ELF-1 (cell line): ENCODE data around the gene ACAD10.
"Not testable (repeated sequence)": the region's sequence is repeated elsewhere in the genome, so short reads cannot be mapped to it uniquely, and the experiment has no call there.

Source experiments
- DNase-seq: peaks from one replicate; pipeline ENCODE4 v3.0.0-alpha.2; 2016; ENCODE audit warnings: low read depth, low spot score

ACAD10 gene

DNA sequence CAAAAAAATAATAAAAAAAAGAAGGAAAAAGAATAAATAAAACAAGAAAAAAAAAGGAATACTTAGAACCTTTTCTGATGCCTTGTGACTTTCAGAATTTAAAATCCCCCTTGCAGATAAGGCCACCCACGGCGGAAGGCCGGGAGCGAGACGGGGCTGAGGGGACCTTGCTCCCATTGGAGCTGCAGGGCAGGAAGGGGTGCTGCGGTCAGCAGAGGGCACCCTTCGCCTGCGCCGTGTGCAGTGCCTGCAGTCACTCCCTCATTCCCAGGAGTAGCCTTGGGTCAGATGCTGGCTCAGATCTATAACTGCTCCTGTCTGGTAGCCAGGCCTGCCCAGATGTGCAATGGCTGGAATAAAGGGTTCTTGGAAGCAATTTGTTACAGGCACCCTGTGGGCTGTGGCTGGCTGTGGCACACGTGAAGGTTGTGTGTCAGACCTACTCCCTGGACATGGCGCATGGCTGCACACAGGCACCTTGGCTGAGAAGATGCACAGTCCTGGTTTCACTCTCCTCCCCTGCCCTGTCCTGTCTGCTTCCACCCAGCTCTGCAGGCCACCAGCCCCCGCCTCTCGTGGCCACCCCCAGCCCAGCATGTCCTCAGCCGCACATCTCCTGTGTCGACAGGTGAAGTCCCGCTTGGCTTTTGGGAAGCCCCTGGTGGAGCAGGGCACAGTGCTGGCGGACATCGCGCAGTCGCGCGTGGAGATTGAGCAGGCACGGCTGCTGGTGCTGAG lies 67.5 kb downstream of the ACAD10 start:
- DNase-seq: peak; percentile 84

DNA sequence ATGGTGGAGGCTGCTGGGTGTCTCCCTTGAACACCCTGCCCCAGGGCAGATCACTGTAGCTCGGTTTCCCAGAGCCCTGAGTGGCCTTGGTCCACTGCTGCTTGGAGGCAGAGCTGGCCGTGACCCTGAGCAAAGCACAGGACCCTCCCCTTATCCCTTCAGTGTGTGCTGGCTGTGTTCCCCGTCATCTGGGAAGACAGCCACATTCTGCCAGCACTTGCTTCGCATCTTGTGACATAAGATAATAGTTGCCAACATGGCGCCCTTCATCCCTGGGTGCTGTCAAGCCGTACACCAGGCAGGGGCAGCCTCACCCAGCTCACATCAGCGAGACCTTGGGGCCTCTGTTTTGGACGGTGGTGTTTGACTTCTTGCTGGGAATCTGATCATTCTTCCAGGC lies 68.8 kb downstream of the ACAD10 start:
- no peak for DNase-seq

DNA sequence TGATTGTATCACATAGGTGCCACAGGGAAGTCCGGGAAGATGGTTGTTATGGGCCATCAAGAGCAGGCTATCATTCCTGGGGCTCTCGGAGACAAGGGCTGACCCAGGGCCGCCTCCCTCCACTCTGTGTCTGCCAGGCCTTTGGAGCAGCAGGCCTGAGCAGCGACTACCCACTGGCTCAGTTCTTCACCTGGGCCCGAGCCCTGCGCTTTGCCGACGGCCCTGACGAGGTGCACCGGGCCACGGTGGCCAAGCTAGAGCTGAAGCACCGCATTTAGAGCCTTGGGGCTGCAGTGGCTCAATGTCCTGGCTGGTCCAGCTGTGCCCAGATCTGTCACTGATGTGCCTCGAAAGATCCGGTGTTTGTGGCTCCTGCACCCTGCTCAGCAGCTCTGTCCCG lies 70.3 kb downstream of the ACAD10 start:
- no peak for DNase-seq

DNA sequence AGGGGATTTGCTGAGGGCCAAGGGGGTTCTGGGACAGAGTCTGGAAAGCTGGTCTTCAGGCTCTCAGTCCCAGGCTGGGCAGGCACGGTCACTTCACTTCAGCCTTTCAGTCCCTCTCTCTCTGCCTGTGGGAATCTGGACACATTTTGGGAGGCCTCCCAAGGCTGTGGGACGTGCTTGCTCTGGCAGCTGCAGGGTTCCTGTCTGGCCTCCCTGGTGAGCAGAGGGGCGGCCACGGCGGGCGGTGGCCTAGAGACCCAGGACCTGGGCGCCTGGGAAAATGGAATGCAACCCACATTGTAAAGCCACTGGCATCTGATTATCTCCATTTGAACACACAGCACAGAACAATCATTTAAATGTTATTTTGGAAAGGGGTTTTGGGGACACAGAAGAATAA lies 70.8 kb downstream of the ACAD10 start:
- no peak for DNase-seq

DNA sequence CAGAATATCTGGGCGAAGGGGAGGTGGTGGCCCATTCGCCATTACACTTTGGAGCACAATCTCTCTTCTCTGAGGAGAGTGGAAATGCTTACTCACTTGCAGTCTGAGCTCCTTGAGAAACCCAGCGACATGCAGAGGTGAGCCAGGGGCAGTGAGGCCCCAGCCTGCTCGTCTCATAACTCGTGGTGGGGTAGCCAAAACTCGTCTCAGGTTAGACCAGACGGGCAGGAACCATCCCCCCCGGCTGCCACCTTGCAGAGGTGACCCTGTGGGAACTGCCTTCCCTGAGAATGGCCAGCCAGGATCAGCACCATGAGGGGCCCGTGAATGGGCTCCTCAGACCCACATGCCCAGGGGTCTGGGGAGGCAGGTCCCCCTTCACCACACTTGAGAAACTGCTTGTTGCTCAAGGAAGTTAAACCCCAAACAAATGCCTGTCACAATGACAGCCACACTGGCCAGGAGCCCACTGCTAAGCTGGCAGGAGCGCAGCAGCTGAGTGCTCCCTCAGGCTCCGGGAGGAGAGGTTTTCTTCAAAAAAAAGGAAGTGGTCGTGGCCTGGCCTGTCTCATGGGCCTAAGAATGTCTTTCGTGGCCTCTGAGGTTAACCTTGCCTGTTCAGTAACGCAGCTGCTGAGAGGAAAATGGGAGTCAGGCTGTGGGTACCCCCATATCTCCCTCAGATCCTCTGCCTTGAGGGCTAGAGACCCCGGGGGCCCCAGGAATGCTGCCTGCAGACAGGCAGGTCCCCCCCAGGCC lies 71.7 kb downstream of the ACAD10 start:
- peak; percentile 58 for DNase-seq

DNA sequence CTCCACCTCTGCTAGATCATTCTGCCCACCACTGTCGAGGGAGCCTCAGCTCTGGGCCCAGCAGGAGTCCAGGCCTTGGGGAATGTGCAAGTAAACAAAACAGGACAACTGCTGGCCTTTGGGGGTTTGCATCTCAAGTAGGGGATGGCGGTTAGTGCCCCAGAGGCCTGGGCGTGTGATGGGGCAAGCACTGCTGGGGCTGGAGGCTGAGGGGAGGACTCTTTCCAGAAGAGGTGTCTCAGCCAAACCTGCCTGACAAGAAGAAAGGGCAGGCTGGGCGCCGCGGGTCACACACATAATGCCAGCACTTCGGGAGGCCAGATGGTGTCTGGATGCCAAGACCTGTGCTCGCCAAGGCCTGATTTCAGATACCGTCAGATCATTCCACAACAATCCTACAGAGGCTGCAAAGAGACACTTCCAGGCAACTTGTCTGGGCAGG lies 72.3 kb downstream of the ACAD10 start:
- peak; percentile 71 for DNase-seq

DNA sequence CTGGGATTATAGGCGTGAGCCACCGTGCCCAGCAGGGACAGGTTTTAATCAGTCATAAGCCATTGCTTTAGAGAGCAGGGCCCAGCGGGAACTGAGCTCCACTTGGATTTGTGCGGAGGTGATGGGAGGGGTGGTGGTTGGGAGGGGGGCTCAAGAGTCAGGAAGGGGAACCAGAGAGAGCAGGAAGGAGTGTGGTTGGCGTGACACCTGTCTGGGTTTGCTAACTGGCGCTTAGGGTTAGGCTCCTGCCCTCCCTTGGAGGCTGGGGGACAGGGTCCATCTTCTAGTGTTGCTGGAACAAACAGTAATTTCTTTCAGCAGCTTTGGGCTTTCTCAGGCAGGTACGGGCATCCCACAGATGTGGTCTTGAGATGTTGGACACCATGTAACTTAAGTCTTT lies 73.4 kb downstream of the ACAD10 start:
- DNase-seq: no peak

DNA sequence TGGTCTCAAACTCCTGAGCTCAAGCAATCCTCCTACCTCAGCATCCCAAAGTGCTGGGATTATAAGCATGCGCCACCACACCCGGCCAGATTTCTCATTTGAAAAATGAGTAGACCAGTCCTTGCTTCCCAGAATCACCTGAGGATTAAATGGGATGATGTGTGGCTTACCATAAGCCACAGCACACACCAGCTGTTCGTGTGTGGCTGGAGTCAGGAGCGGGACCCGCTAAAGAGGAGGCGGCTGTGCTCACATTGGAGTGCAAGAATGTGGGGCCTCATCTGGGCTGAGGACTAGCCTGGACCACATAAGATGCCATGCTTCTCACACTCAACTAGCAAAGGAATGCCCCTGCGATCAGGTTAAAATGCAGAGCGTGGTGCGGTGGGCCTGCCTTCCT lies 74.1 kb downstream of the ACAD10 start:
- DNase-seq: peak; percentile 26

DNA sequence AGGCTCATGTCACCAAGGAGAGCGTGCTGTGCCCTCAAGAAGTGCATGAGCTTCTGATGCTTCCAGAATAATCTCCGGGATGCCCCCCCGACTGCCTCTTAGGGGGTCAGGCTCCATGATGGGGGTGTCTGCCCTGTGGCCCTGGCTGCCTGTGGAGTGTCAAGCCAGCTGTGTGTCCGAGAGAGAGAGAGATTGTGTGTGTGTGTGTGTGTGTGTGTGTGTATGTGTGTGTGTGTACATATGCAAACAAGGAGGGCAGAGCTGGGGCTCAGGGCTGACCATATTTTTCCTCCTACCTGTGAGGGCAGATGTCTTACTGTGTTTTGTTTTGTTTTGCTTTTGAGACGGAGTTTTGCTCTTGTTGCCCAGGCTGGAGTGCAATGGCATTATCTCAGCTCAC lies 75.2 kb downstream of the ACAD10 start:
- no peak for DNase-seq

DNA sequence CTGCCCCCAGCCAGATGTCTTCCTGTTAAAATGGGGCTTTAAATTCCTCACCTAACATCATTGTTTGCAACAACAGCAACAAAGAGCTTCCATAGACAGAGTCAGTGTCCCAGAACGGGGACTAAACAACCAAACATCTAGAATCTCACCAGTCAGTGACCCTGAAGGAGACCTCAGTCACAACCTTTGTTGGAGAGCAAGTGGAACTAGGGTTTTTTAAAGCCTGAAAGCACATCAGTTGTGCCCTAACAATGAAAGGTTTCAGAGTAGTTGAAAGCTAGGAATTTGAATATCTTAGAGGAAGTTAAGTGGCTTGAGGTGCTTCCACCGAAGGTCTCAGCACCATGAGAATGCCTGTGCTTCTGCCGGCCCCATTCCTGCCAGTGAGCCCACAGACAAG lies 75.9 kb downstream of the ACAD10 start:
- peak; percentile 18 for DNase-seq

DNA sequence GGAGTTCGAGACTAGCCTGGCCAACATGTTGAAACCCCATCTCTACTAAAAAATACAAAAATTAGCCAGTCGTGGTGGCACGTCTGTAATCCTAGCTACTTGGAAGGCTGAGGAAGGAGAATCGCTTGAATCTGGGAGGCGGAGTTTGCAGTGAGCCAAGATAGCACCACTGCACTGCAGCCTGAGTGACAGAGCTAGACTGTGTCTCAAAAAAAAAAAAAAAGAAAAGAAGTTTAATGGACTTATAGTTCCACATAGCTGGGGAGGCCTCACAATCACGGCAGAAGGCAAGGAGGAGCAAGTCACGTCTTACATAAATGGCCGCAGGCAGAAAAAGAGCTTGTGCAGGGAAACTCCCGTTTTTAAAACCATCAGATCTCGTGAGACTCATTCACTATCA lies 77.7 kb downstream of the ACAD10 start:
- not testable (repeated sequence) for DNase-seq

DNA sequence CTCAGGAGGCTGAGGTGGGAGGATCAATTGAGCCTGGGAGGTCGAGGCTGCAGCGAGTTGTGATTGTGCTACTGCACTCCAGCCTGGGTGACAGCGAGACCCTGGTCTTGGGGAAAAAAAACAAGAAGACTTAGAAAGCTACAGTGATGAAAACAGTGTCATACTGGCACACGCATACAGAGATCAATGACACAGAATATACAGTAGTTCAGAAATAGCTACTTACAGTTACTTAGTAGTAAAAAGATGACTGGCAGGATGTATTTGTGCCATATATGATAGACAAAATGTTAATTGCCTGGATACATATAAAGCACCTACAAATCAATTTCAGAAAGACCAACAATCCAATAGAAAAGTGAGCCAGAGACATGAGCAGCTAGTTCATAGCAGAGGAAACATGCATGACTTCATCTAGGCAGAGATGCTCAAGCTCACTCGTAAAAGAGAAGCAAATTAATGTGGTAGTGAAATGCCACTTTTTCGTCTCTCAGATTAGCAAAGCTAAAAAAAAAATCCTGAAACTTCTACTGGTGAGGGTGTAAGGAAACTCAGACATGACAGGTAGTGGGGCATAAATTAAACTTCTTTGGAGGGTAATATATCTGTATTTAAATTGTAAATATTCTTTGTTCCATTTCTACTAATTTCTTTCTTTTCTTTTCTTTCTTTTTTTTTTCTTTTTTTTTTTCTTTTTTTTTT lies 78.4 kb downstream of the ACAD10 start:
- no peak for DNase-seq

DNA sequence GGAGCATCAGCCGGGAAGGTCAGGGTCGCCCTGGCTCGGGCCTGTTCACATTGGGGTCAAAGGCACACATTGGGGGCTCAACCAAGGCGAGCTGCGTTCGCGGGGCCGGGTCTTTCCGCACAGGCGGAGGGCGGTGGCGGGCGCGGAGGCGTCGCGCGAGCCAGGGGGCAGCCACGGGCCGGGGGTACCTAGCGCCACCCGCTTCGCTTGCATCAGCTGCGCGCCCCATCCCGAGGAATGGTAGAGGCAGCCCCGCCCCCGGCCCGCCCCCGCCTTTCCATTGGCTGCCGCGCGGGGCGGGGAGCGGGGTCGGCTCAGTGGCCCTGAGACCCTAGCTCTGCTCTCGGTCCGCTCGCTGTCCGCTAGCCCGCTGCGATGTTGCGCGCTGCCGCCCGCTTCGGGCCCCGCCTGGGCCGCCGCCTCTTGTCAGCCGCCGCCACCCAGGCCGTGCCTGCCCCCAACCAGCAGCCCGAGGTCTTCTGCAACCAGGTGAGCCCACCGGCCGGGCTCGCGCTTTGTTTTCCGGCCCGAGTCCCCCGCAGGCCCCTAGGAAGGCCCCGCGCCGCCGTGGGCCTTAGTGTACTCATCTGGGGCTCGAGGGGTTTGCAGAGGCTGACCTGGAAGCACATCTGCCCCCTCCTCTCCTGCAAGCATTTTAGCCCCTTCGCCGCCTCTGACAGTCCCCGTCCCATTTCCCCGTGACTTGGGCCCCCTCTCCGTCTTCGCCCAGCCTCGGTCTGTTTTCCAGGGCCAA lies 80.9 kb downstream of the ACAD10 start, which contains the start of gene ALDH2:
Gene ALDH2, plus strand, starts transcription at position 326 of the 754 bp plus-strand sequence. Its CDS starts 50 bp downstream, at position 376.
- DNase-seq: peak; percentile 88

DNA sequence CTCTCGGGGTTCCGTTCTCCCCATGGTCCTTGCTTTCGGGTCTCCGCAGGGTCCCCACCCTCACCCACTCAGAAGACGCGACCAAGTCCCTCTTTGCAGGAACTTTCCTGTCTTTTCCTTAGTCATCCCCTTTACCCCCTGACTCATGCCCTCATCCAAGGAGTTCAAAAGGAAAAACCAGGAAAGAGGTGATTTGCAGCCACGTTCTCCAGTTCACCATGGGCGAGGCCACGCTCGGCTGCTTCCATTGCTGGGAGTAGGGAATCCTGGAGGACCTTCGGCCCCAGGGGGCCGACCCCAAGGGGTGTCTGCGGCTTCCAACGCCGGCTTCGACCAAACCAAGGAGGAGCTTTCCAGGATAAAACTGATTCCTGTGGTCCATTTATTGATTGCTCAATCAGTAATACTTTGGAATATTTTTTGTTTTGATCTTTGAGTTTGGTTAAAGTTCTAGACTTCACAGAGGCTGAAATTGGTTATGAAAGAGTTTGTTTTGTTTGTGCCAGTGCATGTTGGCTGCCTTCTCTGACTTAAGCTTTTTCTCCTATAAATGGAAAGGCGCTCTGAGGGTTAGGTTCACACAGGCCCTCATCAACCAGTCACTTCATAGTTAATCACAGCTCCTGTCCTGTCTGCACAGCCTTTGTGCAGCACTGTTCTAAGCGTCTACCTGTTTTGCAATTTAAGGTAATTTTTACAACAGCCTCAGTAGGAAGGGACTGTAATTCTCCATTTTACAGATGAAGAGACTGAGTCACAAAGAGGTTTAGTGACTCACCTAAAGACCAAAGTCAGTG lies 81.7 kb downstream of the ACAD10 start:
- peak; percentile 50 for DNase-seq

DNA sequence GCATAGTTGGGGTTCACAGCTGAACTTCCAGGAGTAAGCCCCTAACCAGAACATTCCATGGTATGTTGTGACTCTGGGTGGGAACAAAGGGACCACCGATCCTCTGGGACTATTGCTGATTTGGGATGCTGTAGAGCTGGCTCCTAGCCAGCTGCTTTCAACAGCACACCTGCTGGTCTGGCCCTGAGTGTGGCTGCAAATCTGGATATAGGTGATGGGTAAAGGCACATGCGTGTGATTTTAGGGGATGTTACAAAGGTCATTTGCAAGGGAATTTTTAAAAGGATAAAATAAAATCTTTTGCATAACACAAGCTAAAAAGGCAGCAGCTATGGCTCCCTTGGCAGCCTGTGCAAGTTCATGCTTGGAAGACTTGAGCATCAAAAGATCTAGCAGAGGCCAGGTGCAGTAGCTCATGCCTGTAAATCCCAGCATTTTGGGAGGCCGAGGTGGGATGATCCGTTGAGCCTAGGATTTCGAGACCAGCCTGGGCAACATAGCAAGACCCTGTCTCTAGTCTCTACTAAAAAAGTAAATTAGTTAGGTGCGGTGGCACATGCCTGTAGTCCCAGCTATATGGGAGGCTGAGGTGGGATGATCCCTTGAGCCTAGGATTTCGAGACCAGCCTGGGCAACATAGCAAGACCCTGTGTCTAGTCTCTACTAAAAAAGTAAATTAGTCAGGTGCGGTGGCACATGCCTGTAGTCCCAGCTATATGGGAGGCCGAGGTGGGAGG lies 82.5 kb downstream of the ACAD10 start:
- DNase-seq: peak; percentile 16

DNA sequence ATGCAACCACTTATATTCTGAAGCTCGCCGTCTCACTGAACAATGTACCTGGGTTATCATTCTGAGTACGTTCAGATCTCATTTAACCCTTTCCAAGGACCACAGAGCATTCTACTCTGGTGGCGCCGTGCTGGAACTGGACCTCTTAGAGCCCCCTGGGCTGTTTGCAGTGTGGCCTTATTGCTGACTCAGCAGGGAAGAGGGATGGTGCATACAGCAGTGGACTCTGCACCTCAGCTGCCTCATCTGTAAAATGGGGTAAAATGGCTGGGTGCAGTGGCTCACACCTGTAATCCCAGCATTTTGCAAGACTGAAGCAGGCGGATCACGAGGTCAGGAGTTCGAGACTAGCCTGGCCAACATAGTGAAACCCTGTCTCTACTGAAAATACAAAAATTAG lies 83.7 kb downstream of the ACAD10 start:
- DNase-seq: no peak

DNA sequence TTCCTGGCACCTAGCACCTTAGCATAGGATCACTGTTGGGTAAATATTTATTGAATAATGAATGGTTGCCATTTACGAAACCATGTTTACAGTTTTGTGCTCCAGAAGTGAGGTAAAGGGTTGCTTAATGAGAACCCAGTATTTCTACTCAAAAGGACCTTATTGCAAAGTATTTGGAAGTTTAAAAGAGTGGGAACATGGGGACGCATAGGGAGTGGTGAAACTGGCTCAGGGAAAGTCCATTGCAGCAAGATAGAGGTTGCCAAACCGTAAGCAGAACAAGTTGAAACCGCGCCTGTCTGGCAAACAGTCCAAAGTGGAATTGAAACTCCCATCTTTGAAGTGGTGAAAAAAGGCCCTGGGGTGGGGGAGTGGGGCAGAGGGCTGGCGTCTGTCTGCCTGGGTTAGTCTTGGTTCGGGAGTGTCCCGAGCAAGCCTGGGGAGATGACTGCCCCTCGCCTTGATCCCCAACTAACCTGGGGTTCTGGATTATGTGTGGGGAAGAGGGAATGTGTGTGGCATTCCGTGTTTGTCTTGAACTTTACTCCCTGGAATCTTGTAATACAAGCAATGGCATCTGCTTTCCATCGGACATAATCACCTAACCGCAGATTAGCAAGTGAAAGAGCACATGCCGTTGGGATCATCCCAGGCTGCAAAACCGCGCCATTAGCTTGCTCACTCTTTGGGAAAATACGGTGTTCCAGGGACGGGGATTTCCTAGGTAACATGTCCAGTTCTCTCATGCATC lies 88.1 kb downstream of the ACAD10 start:
- peak; percentile 87 for DNase-seq

DNA sequence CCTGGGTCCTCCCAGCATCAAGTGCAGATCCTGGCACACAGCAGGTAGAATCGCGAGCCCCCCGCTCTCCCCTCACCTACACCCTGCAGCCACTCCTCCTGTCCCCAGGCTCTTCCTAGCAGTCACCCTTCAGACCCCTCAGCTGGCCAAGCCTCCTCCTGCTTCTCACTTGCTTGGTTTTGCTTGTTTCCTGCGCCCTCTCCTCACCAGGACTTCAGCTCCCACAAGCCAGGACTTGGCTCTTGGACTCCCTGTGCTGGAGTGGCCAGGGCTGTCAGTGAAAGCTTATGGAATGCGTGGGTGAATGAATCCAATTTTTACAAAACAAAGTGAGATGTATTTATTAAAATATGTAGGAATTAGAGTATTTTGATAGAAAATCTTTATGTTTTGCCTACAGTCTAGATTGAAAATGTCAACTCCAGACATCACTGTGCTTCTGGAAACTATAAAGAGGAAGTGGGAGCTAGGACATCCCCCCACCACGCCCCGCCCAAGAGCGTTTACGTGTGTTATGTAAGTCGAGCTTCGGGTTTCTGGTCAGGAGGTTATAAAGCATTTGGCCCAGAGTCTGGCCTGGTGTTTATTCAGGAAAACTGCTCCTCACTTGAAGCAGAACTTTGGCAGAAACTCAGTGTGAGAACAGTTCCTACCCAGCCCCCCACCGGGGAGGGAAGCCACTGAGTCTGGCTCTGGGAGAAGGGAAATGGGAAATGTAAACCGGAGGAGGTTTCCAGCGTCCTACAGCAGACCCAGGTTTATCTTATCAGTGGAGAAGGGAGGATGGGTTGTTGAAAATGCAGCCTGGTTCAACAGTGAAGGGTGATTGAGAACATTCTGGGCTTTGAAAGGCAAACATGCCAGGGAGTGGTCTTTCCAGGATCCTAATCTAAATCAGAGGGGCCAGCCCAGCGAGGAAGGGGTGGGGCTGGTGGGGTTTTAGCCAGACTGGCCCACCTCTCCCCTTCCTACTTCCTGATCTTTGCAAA lies 89.6 kb downstream of the ACAD10 start:
- DNase-seq: peak; percentile 80
